GM23338 (cell line): ENCODE results near the gene COX7A2. TPM values are rescaled to one million over a fixed set of nuclear protein-coding genes. Genes with fewer than 3 reads are reported as not detected.

Experiments used
- ATAC-seq: fragments of 200-7000 bp; cut with Tn5 transposase; 3 replicates; pipeline ENCODE4 v1.9.1; 2020
- DNase-seq: peaks from one replicate; pipeline ENCODE4 v3.0.0-alpha.2; 2015; ENCODE audit warnings: low spot score
- H2AFZ ChIP-seq: fragments of 200-600 bp; sonication (generic); 2 replicates; pipeline ENCODE4 v1.8.0; 2016; ENCODE audit warnings: antibody characterized with exemption, mild to moderate bottlenecking, moderate library complexity
- H3F3A ChIP-seq: fragments of 200-600 bp; sonication (generic); replicated peaks from 2 replicates; pipeline ENCODE4 v1.8.0; 2017; ENCODE audit warnings: antibody characterized with exemption, mixed run types, low read depth
- H3K27ac ChIP-seq: fragments of 200-600 bp; sonication (generic); 2 replicates; pipeline ENCODE4 v1.6.1; 2016; ENCODE audit warnings: low read depth
- H3K27me3 ChIP-seq: fragments of 200-600 bp; sonication (generic); 2 replicates; pipeline ENCODE4 v1.8.0; 2016; ENCODE audit warnings: mild to moderate bottlenecking, mixed run types, moderate library complexity; ENCODE audit not compliant: insufficient read depth
- H3K36me3 ChIP-seq: fragments of 200-600 bp; sonication (generic); 2 replicates; pipeline ENCODE4 v1.8.0; 2016; ENCODE audit warnings: mild to moderate bottlenecking; ENCODE audit not compliant: insufficient read depth
- H3K4me1 ChIP-seq: fragments of 200-600 bp; sonication (generic); 2 replicates; pipeline ENCODE4 v1.8.0; 2016; ENCODE audit warnings: mild to moderate bottlenecking, moderate library complexity; ENCODE audit not compliant: insufficient read depth
- H3K4me2 ChIP-seq: fragments of 200-600 bp; sonication (generic); 2 replicates; pipeline ENCODE4 v1.7.1; 2017; ENCODE audit warnings: mixed run types
- H3K4me3 ChIP-seq: fragments of 200-600 bp; sonication (generic); 2 replicates; pipeline ENCODE4 v1.6.1; 2016; ENCODE audit warnings: mixed run types
- H3K79me2 ChIP-seq: fragments of 200-600 bp; sonication (generic); replicated peaks from 2 replicates; pipeline ENCODE4 v1.8.0; 2017; ENCODE audit warnings: mild to moderate bottlenecking; ENCODE audit not compliant: insufficient read depth
- H3K9me2 ChIP-seq: fragments of 200-600 bp; sonication (generic); 2 replicates; pipeline ENCODE4 v1.8.0; 2017; ENCODE audit not compliant: insufficient read depth
- H4K20me1 ChIP-seq: fragments of 200-600 bp; sonication (generic); replicated peaks from 2 replicates; pipeline ENCODE4 v1.8.0; 2017; ENCODE audit warnings: mild to moderate bottlenecking; ENCODE audit not compliant: insufficient read depth
- H3K27ac Mint-ChIP-seq: 2 replicates; pipeline ENCODE4 v1.8.0; 2020; ENCODE audit warnings: inconsistent platforms, mild to moderate bottlenecking, moderate library complexity, mixed read lengths
- H3K27me3 Mint-ChIP-seq: 3 replicates; pipeline ENCODE4 v1.8.0; 2022; ENCODE audit warnings: low read depth, mild to moderate bottlenecking, moderate library complexity, mixed read lengths, inconsistent platforms; ENCODE audit not compliant: insufficient read depth, poor library complexity
- H3K36me3 Mint-ChIP-seq: 3 replicates; pipeline ENCODE4 v1.8.0; 2021; ENCODE audit warnings: low read depth, mild to moderate bottlenecking, inconsistent platforms, moderate library complexity, mixed read lengths
- H3K4me1 Mint-ChIP-seq: 3 replicates; pipeline ENCODE4 v1.8.0; 2020; ENCODE audit warnings: mild to moderate bottlenecking, inconsistent platforms, mixed read lengths
- H3K4me3 Mint-ChIP-seq: 3 replicates; pipeline ENCODE4 v1.8.0; 2021; ENCODE audit warnings: moderate library complexity, mild to moderate bottlenecking, inconsistent platforms, mixed read lengths
- H3K9me3 Mint-ChIP-seq: 3 replicates; pipeline ENCODE4 v1.8.0; 2020; ENCODE audit warnings: moderate library complexity, mild to moderate bottlenecking, inconsistent platforms, mixed read lengths
- CREB1 ChIP-seq: fragments of 250-450 bp; sonication (Bioruptor Pico); IDR thresholded peaks from 2 replicates; pipeline ENCODE4 v1.5.0; 2020; ENCODE audit warnings: low read depth, mild to moderate bottlenecking, moderate library complexity
- EZH2 ChIP-seq: fragments of 200-600 bp; sonication (generic); IDR thresholded peaks from one replicate; pipeline ENCODE4 v1.8.0; 2017; ENCODE audit warnings: antibody characterized with exemption, mild to moderate bottlenecking, low read depth; ENCODE audit not compliant: unreplicated experiment
- EZH2phosphoT487 ChIP-seq: fragments of 200-600 bp; sonication (generic); IDR thresholded peaks from one replicate; pipeline ENCODE4 v1.8.1; 2018; ENCODE audit warnings: antibody characterized with exemption; ENCODE audit not compliant: unreplicated experiment
- JUNB ChIP-seq: IDR thresholded peaks from one replicate; pipeline ENCODE4 v1.6.1; 2016; ENCODE audit warnings: antibody characterized with exemption; ENCODE audit not compliant: unreplicated experiment
- NANOG ChIP-seq: IDR thresholded peaks from 2 replicates; pipeline ENCODE4 v1.6.1; 2016; ENCODE audit warnings: antibody characterized with exemption, borderline replicate concordance
- POLR2AphosphoS5 ChIP-seq: IDR thresholded peaks from 2 replicates; pipeline ENCODE4 v1.6.1; 2016; ENCODE audit warnings: antibody characterized with exemption, low read depth
- STAT1 ChIP-seq: IDR thresholded peaks from one replicate; pipeline ENCODE4 v1.6.1; 2016; ENCODE audit warnings: antibody characterized with exemption; ENCODE audit not compliant: unreplicated experiment
- ZNF114 ChIP-seq: fragments of 250-450 bp; sonication (Bioruptor Pico); IDR thresholded peaks from 2 replicates; pipeline ENCODE4 v1.5.0; 2020; ENCODE audit warnings: mild to moderate bottlenecking, moderate library complexity
- ZNF331 ChIP-seq: fragments of 250-450 bp; sonication (Bioruptor Pico); IDR thresholded peaks from 2 replicates; pipeline ENCODE4 v1.5.0; 2020; ENCODE audit warnings: low read depth, mild to moderate bottlenecking, moderate library complexity
- polyA plus RNA-seq: library from polyadenylated mRNA; unstranded; fragments of >200 nt; fragmentation: Nextera tagmentation; extraction: Ambion mirVana; gene quantifications from 2 replicates; pipeline ENCODE4 v1.2.1, GENCODE V29; 2016
- total RNA-seq: library from RNA; depleted of rRNA; stranded (reverse); fragments of >200 nt; shearing (Covaris generic); gene quantifications from 2 replicates; pipeline ENCODE4 v1.2.3, GENCODE V29; 2014
- TF ChIP-seq, protein P1 (sequence below), 2 experiments: fragments of 200-600 bp in 1 of 2; sonication (generic) in 1 of 2; conservative IDR thresholded peaks; 2 replicates each; pipeline versions ENCODE4 v1.5.1 to v1.6.1; 2016 to 2017; ENCODE audit warnings: antibody characterized with exemption in 2 of 2, low read depth in 2 of 2, mild to moderate bottlenecking in 2 of 2, moderate library complexity in 1 of 2
- TF ChIP-seq, protein P2 (sequence below): fragments of 250-450 bp; sonication (Bioruptor Pico); IDR thresholded peaks from 2 replicates; pipeline ENCODE4 v1.5.0; 2020; ENCODE audit warnings: mild to moderate bottlenecking, moderate library complexity
- TF ChIP-seq, protein P3 (sequence below): IDR thresholded peaks from one replicate; pipeline ENCODE4 v1.6.1; 2018; ENCODE audit warnings: antibody characterized with exemption; ENCODE audit not compliant: unreplicated experiment
- TF ChIP-seq, protein P4 (sequence below): IDR thresholded peaks from 2 replicates; pipeline ENCODE4 v1.6.1; 2016; ENCODE audit warnings: antibody characterized with exemption

Gene COX7A2
- total and polyA plus RNA-seq, 2 experiments from 2014 or later: 93.7 to 963 TPM

DNA sequence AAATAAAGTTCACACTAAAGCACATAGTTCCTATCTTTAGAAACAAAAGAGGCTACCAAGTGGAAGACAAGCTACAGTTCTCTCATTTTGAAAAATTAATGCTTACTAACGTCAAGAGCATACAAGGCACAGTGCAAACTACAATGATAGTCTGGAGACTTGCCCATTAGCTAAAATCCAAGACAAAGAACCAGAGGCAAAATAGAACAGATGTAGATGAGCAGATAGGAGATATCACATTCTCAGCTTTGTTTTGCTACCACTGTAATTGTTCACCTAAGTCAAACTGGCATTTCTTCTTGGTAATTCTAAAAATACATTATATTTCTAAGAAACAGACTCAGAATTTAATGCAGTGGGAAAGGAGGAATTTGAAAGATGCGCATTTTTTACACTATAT is 35.8 kb upstream of the COX7A2 start:
- H3K79me2 ChIP-seq: peaks cover 100% of the 10 kb centered on the region
- H3K4me1 ChIP-seq: peaks cover 64% of the 10 kb centered on the region
- H3K4me3 ChIP-seq: 0 out of 2 replicates have a peak overlapping the region, but pooled peaks have one; percentile 86
- H4K20me1 ChIP-seq: no peaks in the 10 kb centered on the region; the same call in 1 of the 2 replicates
- H2AFZ ChIP-seq: no peak overlapping the region
- DNase-seq (no peak), ATAC-seq (no peak)
- TF ChIP-seq JUNB (no peak), POLR2AphosphoS5 (no peak), STAT1 (no peak), CREB1 (CRISPR knock-in tag) (no peak), ZNF331 (CRISPR knock-in tag) (no peak), EZH2 (no peak), EZH2phosphoT487 (no peak), ZNF114 (no peak), NANOG (no peak)
- TF ChIP-seq, protein P1, sequence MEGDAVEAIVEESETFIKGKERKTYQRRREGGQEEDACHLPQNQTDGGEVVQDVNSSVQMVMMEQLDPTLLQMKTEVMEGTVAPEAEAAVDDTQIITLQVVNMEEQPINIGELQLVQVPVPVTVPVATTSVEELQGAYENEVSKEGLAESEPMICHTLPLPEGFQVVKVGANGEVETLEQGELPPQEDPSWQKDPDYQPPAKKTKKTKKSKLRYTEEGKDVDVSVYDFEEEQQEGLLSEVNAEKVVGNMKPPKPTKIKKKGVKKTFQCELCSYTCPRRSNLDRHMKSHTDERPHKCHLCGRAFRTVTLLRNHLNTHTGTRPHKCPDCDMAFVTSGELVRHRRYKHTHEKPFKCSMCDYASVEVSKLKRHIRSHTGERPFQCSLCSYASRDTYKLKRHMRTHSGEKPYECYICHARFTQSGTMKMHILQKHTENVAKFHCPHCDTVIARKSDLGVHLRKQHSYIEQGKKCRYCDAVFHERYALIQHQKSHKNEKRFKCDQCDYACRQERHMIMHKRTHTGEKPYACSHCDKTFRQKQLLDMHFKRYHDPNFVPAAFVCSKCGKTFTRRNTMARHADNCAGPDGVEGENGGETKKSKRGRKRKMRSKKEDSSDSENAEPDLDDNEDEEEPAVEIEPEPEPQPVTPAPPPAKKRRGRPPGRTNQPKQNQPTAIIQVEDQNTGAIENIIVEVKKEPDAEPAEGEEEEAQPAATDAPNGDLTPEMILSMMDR (conservative IDR thresholded peaks at IDR 0.05; ENCODE audit: low read depth in 2 of 2): no peak
- TF ChIP-seq, protein P2, sequence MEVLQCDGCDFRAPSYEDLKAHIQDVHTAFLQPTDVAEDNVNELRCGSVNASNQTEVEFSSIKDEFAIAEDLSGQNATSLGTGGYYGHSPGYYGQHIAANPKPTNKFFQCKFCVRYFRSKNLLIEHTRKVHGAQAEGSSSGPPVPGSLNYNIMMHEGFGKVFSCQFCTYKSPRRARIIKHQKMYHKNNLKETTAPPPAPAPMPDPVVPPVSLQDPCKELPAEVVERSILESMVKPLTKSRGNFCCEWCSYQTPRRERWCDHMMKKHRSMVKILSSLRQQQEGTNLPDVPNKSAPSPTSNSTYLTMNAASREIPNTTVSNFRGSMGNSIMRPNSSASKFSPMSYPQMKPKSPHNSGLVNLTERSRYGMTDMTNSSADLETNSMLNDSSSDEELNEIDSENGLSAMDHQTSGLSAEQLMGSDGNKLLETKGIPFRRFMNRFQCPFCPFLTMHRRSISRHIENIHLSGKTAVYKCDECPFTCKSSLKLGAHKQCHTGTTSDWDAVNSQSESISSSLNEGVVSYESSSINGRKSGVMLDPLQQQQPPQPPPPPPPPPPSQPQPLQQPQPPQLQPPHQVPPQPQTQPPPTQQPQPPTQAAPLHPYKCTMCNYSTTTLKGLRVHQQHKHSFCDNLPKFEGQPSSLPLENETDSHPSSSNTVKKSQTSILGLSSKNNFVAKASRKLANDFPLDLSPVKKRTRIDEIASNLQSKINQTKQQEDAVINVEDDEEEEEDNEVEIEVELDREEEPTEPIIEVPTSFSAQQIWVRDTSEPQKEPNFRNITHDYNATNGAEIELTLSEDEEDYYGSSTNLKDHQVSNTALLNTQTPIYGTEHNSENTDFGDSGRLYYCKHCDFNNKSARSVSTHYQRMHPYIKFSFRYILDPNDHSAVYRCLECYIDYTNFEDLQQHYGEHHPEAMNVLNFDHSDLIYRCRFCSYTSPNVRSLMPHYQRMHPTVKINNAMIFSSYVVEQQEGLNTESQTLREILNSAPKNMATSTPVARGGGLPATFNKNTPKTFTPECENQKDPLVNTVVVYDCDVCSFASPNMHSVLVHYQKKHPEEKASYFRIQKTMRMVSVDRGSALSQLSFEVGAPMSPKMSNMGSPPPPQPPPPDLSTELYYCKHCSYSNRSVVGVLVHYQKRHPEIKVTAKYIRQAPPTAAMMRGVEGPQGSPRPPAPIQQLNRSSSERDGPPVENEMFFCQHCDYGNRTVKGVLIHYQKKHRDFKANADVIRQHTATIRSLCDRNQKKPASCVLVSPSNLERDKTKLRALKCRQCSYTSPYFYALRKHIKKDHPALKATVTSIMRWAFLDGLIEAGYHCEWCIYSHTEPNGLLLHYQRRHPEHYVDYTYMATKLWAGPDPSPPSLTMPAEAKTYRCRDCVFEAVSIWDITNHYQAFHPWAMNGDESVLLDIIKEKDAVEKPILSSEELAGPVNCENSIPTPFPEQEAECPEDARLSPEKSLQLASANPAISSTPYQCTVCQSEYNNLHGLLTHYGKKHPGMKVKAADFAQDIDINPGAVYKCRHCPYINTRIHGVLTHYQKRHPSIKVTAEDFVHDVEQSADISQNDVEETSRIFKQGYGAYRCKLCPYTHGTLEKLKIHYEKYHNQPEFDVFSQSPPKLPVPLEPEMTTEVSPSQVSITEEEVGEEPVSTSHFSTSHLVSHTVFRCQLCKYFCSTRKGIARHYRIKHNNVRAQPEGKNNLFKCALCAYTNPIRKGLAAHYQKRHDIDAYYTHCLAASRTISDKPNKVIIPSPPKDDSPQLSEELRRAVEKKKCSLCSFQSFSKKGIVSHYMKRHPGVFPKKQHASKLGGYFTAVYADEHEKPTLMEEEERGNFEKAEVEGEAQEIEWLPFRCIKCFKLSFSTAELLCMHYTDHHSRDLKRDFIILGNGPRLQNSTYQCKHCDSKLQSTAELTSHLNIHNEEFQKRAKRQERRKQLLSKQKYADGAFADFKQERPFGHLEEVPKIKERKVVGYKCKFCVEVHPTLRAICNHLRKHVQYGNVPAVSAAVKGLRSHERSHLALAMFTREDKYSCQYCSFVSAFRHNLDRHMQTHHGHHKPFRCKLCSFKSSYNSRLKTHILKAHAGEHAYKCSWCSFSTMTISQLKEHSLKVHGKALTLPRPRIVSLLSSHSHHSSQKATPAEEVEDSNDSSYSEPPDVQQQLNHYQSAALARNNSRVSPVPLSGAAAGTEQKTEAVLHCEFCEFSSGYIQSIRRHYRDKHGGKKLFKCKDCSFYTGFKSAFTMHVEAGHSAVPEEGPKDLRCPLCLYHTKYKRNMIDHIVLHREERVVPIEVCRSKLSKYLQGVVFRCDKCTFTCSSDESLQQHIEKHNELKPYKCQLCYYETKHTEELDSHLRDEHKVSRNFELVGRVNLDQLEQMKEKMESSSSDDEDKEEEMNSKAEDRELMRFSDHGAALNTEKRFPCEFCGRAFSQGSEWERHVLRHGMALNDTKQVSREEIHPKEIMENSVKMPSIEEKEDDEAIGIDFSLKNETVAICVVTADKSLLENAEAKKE (CRISPR knock-in tag): no peak
- TF ChIP-seq, protein P3, sequence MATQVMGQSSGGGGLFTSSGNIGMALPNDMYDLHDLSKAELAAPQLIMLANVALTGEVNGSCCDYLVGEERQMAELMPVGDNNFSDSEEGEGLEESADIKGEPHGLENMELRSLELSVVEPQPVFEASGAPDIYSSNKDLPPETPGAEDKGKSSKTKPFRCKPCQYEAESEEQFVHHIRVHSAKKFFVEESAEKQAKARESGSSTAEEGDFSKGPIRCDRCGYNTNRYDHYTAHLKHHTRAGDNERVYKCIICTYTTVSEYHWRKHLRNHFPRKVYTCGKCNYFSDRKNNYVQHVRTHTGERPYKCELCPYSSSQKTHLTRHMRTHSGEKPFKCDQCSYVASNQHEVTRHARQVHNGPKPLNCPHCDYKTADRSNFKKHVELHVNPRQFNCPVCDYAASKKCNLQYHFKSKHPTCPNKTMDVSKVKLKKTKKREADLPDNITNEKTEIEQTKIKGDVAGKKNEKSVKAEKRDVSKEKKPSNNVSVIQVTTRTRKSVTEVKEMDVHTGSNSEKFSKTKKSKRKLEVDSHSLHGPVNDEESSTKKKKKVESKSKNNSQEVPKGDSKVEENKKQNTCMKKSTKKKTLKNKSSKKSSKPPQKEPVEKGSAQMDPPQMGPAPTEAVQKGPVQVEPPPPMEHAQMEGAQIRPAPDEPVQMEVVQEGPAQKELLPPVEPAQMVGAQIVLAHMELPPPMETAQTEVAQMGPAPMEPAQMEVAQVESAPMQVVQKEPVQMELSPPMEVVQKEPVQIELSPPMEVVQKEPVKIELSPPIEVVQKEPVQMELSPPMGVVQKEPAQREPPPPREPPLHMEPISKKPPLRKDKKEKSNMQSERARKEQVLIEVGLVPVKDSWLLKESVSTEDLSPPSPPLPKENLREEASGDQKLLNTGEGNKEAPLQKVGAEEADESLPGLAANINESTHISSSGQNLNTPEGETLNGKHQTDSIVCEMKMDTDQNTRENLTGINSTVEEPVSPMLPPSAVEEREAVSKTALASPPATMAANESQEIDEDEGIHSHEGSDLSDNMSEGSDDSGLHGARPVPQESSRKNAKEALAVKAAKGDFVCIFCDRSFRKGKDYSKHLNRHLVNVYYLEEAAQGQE: no peak
- TF ChIP-seq, protein P4, sequence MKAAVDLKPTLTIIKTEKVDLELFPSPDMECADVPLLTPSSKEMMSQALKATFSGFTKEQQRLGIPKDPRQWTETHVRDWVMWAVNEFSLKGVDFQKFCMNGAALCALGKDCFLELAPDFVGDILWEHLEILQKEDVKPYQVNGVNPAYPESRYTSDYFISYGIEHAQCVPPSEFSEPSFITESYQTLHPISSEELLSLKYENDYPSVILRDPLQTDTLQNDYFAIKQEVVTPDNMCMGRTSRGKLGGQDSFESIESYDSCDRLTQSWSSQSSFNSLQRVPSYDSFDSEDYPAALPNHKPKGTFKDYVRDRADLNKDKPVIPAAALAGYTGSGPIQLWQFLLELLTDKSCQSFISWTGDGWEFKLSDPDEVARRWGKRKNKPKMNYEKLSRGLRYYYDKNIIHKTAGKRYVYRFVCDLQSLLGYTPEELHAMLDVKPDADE: no peak
- peaks cover 56% of the 10 kb centered on the region for H3K4me1 Mint-ChIP-seq
- peak overlapping the region; percentile 37; the same call in 1 of the 3 replicates for H3K4me3 Mint-ChIP-seq
- H3F3A ChIP-seq: no peaks in the 10 kb centered on the region
- H3K27ac ChIP-seq: peak overlapping the region; percentile 15; the same call in 1 of the 2 replicates
- H3K27ac Mint-ChIP-seq: peak overlapping the region; percentile 94; the same call in 1 of the 2 replicates
- no peaks in the 10 kb centered on the region for H3K27me3 Mint-ChIP-seq
- no peaks in the 10 kb centered on the region for H3K36me3 ChIP-seq
- H3K27me3 ChIP-seq: no peaks in the 10 kb centered on the region
- H3K4me2 ChIP-seq: peak overlapping the region; percentile 80
- H3K36me3 Mint-ChIP-seq: peaks cover 16% of the 10 kb centered on the region
- H3K9me2 ChIP-seq: 0 out of 2 replicates have a peak, but pooled peaks cover 4% of the 10 kb centered on the region
- peaks cover 4% of the 10 kb centered on the region; the same call in 1 of the 3 replicates for H3K9me3 Mint-ChIP-seq
